ENCODE measurements around the gene ARL2BP. TPM values are rescaled to one million over a fixed set of nuclear protein-coding genes. Genes with fewer than 3 reads are reported as not detected.
A peak's percentile ranks its signal among the peaks of the same experiment; 100 is the strongest.
"Not testable (repeated sequence)": the region's sequence is repeated elsewhere in the genome, so short reads cannot be mapped to it uniquely, and the experiment has no call there.

ARL2BP gene
- 6.8 and 10.5 TPM in 2 replicates for total RNA-seq (2014; rRNA removed; shearing (Covaris generic))

- peak; percentile 97 for DNase-seq (ENCODE audit: low spot score)
Observed at GRCh38 chr16:57244767-57245471, at the start of gene ARL2BP. Gene ARL2BP, plus strand, starts transcription at chr16:57245259. Its CDS starts 109 bp downstream, at chr16:57245368.

GRCh38 chr16:57196286-57196685 lies 48.8 kb upstream of the ARL2BP start:
- no peak for DNase-seq (ENCODE audit: low spot score)

GRCh38 chr16:57196753-57197152 lies 48.3 kb upstream of the ARL2BP start:
- DNase-seq (ENCODE audit: low spot score): no peak

GRCh38 chr16:57200321-57200720 lies 44.7 kb upstream of the ARL2BP start:
- not testable (repeated sequence) for DNase-seq (ENCODE audit: low spot score)

- DNase-seq (ENCODE audit: low spot score): not testable (repeated sequence)
Observed at GRCh38 chr16:57200926-57201325, 44.1 kb upstream of the ARL2BP start.

- no peak for DNase-seq (ENCODE audit: low spot score)
Observed at GRCh38 chr16:57202095-57202886, 42.8 kb upstream of the ARL2BP start.

GRCh38 chr16:57203451-57203850 lies 41.6 kb upstream of the ARL2BP start:
- DNase-seq (ENCODE audit: low spot score): no peak

- DNase-seq (ENCODE audit: low spot score): no peak
Observed at GRCh38 chr16:57204675-57205074, 40.4 kb upstream of the ARL2BP start.

- no peak for DNase-seq (ENCODE audit: low spot score)
Observed at GRCh38 chr16:57208926-57209325, 36.1 kb upstream of the ARL2BP start.

- DNase-seq (ENCODE audit: low spot score): no peak
Observed at GRCh38 chr16:57209780-57210179, 35.3 kb upstream of the ARL2BP start.

- DNase-seq (ENCODE audit: low spot score): no peak
Observed at GRCh38 chr16:57213462-57213861, 31.6 kb upstream of the ARL2BP start.

- DNase-seq (ENCODE audit: low spot score): no peak
Observed at GRCh38 chr16:57216968-57217367, 28.1 kb upstream of the ARL2BP start.

- DNase-seq (ENCODE audit: low spot score): no peak
Observed at GRCh38 chr16:57223057-57223456, 22.0 kb upstream of the ARL2BP start.

- DNase-seq (ENCODE audit: low spot score): no peak
Observed at GRCh38 chr16:57224651-57225335, 20.3 kb upstream of the ARL2BP start.

GRCh38 chr16:57225978-57226377 lies 19.1 kb upstream of the ARL2BP start:
- no peak for DNase-seq (ENCODE audit: low spot score)

GRCh38 chr16:57226701-57227621 lies 18.1 kb upstream of the ARL2BP start:
- no peak for DNase-seq (ENCODE audit: low spot score)

GRCh38 chr16:57229079-57229478 lies 16.0 kb upstream of the ARL2BP start:
- no peak for DNase-seq (ENCODE audit: low spot score)

GRCh38 chr16:57231821-57232350 lies 13.2 kb upstream of the ARL2BP start:
- no peak for DNase-seq (ENCODE audit: low spot score)

GRCh38 chr16:57233944-57234706 lies 10.9 kb upstream of the ARL2BP start:
- no peak for DNase-seq (ENCODE audit: low spot score)

GRCh38 chr16:57234707-57235092 lies 10.4 kb upstream of the ARL2BP start:
- DNase-seq (ENCODE audit: low spot score): no peak
